Activated naive CD4-positive, alpha-beta T cell treated with anti-CD3 and anti-CD28 coated beads, Interleukin-2, amount 50 U/mL, for 72 hours (primary cell): ENCODE data around the gene PRSS57. TPM values are rescaled to one million over a fixed set of nuclear protein-coding genes. Genes with fewer than 3 reads are reported as not detected.
"Not testable (repeated sequence)": the region's sequence is repeated elsewhere in the genome, so short reads cannot be mapped to it uniquely, and the experiment has no call there.

ENCODE experiments used
- ATAC-seq, 2 donors: fragments of 150-1000 bp; cut with Tn5 transposase; 2 replicates each; pipeline ENCODE4 v1.10.0; 2021; ENCODE audit warnings: mild to moderate bottlenecking in 2 of 2, moderate library complexity in 2 of 2
- DNase-seq, 2 donors: peaks; one replicate each; pipeline ENCODE4 v3.0.0; 2021 to 2022; ENCODE audit warnings: low spot score in 2 of 2
- H3K27ac Mint-ChIP-seq, 2 donors: one replicate each; pipeline ENCODE4 v1.8.0; 2022; ENCODE audit warnings: mild to moderate bottlenecking in 2 of 2, mixed read lengths in 2 of 2
- H3K36me3 Mint-ChIP-seq, 2 donors: one replicate each; pipeline ENCODE4 v1.8.0; 2022; ENCODE audit warnings: mixed read lengths in 2 of 2
- H3K9me3 Mint-ChIP-seq, 2 donors: one replicate each; pipeline ENCODE4 v1.8.0; 2022; ENCODE audit warnings: mixed read lengths in 2 of 2
- total RNA-seq, 2 donors: library from RNA; stranded (reverse); gene quantifications; one replicate each; pipeline ENCODE4 v1.2.3, GENCODE V29; 2022

PRSS57 gene
- not detected for total RNA-seq

GRCh38 chr19:695352-695949 lies at the start of gene PRSS57:
Gene PRSS57 (minus strand): TSS chr19:695452. CDS start chr19:695430, 22 bp downstream.
- no peak for ATAC-seq

DNA sequence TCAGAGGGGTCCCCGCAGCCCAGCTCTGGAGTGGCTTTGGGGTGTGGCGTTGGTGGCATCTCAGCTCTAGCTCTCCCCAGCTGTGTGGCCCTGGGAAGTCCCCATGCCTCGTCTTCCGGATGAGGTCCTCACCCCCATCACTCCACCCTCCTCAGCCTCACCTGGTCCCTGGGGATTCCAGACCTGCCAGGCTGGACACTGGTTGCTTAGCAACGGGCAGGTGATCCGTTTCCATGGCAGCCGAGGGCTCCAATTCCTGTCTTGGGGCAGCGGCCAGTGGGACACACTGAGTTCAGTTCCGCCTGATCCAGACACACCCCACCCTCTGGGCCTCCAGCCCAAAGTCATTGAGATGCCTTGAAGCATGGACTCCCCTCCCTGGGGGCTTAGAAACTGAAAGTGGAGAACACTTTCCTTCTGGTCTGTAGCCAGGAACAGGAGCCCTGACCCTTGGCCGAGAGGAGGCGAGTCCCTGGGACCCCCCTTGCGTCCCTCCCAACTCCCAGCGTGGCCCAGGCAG lies 48.0 kb upstream of the PRSS57 start:
- H3K9me3 Mint-ChIP-seq: no peaks in the 10 kb centered on the region

More at GRCh38 chr19:695352-695949, at the start of gene PRSS57:
- Mint-ChIP-seq H3K9me3 (no peaks in the 10 kb centered on the region), H3K36me3 (no peaks in the 10 kb centered on the region), H3K27ac (no peak within 1 kb of the TSS)
- DNase-seq: no peak

GRCh38 chr19:742540-743075 lies 47.4 kb upstream of the PRSS57 start:
- ATAC-seq (no peak), DNase-seq (no peak)
- Mint-ChIP-seq H3K27ac (no peak overlapping the region), H3K9me3 (no peaks in the 10 kb centered on the region), H3K36me3 (no peaks in the 10 kb centered on the region)

More for the DNA sequence above, 48.0 kb upstream of the PRSS57 start:
- no peak for ATAC-seq
- H3K27ac Mint-ChIP-seq: no peak overlapping the region
- H3K36me3 Mint-ChIP-seq: no peaks in the 10 kb centered on the region
- no peak for DNase-seq

- Mint-ChIP-seq H3K27ac (no peak overlapping the region), H3K9me3 (no peaks in the 10 kb centered on the region), H3K36me3 (no peaks in the 10 kb centered on the region)
- ATAC-seq (peak in 1 of 2 donors; percentile 60), DNase-seq (no peak)
These were observed 46.4 kb upstream of the PRSS57 start for GRCh38 chr19:741506-742131.

DNA sequence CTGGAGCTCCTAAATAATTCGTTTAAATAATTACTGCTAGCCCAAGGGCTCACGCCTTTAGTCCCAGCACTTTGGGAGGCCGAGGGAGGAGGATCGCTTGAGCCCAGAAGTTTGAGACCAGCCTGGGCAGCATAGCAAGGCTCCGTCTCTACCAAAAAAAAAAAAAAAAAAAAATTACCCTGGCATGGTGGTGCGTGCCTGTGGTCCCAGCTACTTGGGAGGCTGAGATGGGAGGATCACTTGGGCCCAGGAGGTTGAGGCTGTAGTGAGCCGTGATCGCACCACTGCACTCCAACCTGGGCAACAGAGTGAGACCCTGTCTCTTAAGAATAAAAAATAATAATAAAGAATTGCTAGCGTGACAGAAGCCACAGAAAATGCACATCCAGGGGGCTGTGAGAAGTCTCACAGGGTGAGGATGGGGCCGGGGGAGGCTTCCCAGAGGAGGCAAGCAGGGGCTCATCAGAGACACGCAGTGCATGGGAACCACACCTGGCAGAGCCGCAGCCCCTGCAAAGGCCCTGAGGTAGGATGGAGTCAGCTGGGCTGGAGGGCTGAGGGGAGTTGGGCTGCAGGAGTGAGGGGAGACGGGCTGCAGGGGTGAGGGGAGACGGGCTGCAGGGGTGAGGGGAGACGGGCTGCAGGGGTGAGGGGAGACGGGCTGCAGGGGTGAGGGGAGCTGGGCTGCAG lies 45.7 kb upstream of the PRSS57 start:
- DNase-seq, ATAC-seq, H3K36me3 Mint-ChIP-seq: not testable (repeated sequence)

GRCh38 chr19:739998-740715 lies 44.9 kb upstream of the PRSS57 start:
- no peak for DNase-seq
- Mint-ChIP-seq H3K36me3 (no peaks in the 10 kb centered on the region), H3K9me3 (no peaks in the 10 kb centered on the region), H3K27ac (no peak overlapping the region)
- no peak for ATAC-seq

More for the DNA sequence above, 45.7 kb upstream of the PRSS57 start:
- H3K9me3 Mint-ChIP-seq, H3K27ac Mint-ChIP-seq: not testable (repeated sequence)

- DNase-seq: no peak
- no peaks in the 10 kb centered on the region for H3K36me3 Mint-ChIP-seq
- no peak overlapping the region for H3K27ac Mint-ChIP-seq
- no peaks in the 10 kb centered on the region for H3K9me3 Mint-ChIP-seq
- no peak for ATAC-seq
These were observed 43.4 kb upstream of the PRSS57 start for GRCh38 chr19:738509-739128.

- Mint-ChIP-seq H3K27ac (no peak overlapping the region), H3K9me3 (no peaks in the 10 kb centered on the region), H3K36me3 (no peaks in the 10 kb centered on the region)
- DNase-seq (peak in 1 of 2 donors; percentile 73), ATAC-seq (peak; percentile 61 to 79)
These were observed 42.4 kb upstream of the PRSS57 start for GRCh38 chr19:737591-738093.

- DNase-seq (no peak), ATAC-seq (no peak)
- no peaks in the 10 kb centered on the region for H3K36me3 Mint-ChIP-seq
- H3K27ac Mint-ChIP-seq: no peak overlapping the region
- no peaks in the 10 kb centered on the region for H3K9me3 Mint-ChIP-seq
These were observed 40.9 kb upstream of the PRSS57 start for GRCh38 chr19:736125-736524.

DNA sequence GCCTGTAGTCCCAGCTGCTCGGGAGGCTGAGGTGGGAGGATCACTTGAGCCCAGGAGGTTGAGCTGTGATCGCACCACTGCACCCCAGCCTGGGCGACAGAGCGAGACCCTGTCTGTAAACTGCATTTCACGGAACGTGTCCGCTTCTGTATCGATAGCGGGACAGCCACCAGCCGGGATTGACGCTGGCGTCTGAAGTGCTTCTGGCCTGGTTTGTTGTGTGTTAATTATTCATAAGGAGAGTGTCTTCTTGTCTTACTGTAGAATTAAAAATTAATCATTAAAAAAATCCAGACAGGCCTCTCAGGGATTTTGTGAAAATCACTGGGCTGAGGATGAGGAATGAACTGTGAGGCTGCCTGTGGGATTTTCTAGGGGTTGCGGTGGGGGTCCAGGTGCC lies 39.5 kb upstream of the PRSS57 start:
- no peak for ATAC-seq
- no peaks in the 10 kb centered on the region for H3K9me3 Mint-ChIP-seq
- DNase-seq: no peak
- H3K36me3 Mint-ChIP-seq: no peaks in the 10 kb centered on the region
- peak overlapping the region in 1 of 2 donors; percentile 42 for H3K27ac Mint-ChIP-seq

DNA sequence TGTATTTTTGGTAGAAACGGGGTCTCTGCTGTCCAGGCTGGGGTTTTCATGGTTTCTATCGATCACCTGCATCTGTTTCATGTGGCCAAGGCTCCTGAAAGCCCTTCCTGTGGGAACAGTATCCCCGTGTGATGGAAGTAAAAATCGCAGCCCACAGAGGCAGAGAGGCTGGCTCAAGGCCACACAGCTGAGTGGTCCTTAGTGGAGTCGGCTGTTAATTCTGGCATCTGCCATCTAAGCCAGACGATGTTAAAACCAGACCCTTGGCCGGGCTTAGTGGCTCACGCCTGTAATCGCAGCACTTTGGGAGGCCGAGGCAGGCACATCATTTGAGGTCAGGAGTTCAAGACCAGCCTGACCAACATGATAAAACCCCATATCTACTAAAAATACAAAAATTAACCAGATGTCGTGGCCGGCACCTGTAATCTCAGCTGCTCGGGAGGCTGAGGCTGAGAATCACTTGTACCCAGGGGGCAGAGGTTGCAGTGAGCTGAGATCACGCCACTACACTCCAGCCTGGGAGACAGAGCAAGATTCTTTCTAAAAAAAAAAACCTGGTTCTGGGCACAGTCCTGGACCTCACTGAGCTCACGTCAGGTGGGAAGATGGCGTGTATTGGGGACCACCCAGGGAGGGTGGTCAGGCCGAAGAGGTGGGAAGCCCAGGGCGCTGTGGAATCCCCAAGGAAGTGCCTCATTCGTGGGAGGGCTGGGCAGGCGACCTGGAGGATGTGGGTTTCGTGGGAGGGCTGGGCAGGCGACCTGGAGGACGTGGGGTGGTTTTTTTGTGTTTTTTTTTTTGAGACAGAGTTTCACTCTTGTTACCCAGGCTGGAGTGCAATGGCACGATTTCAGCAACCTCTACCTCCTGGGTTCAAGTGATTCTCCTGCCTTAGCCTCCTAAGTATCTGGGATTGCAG lies 37.2 kb upstream of the PRSS57 start:
- Mint-ChIP-seq H3K9me3 (no peaks in the 10 kb centered on the region), H3K27ac (peak overlapping the region in 1 of 2 donors; percentile 82), H3K36me3 (no peaks in the 10 kb centered on the region)
- ATAC-seq (no peak), DNase-seq (no peak)

DNA sequence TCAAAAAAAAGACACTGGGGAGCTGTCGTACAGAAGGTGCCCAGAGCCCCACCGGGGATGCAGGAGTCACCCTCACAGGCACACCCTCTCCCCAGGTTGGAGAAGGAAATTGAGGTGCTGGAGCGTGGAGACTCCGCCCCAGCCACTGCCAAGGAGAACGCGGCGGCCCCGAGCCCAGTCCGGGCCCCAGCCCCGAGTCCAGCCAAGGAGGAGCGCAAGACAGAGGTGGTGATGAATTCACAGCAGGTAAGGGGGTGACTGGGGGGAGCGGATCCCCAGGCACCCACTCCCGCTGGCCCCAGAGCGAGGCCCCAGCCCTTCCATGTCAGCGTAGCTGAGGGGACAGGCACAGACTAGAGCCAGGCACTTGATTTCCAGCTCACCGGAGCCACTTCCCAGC lies 35.7 kb upstream of the PRSS57 start:
- ATAC-seq: no peak

GRCh38 chr19:729965-730668 lies 34.9 kb upstream of the PRSS57 start:
- DNase-seq (no peak), ATAC-seq (no peak)
- peak overlapping the region in 1 of 2 donors; percentile 44 for H3K27ac Mint-ChIP-seq
- H3K36me3 Mint-ChIP-seq: no peaks in the 10 kb centered on the region
- H3K9me3 Mint-ChIP-seq: no peaks in the 10 kb centered on the region

More for the DNA sequence above, 35.7 kb upstream of the PRSS57 start:
- no peaks in the 10 kb centered on the region for H3K9me3 Mint-ChIP-seq
- no peak overlapping the region for H3K27ac Mint-ChIP-seq
- DNase-seq: no peak
- no peaks in the 10 kb centered on the region for H3K36me3 Mint-ChIP-seq

DNA sequence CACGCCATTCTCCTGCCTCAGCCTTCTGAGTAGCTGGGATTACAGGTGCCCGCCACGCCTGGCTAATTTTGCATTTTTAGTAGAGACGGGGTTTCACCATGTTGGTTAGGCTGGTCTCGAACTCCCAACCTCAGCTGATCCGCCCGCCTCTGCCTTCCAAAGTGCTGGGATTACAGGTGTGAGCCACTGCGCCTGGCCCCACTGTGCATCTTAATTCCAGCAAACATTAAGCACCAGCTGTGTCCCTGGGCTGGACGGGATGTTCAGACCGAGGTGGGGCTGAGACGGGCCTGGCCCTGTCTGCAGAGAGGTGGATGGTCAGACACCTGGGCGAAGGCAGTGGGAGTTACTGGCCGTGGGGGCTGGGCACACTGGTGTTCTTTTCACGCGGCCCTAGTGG lies 34.3 kb upstream of the PRSS57 start:
- not testable (repeated sequence) for H3K9me3 Mint-ChIP-seq, H3K27ac Mint-ChIP-seq, DNase-seq, ATAC-seq, H3K36me3 Mint-ChIP-seq

GRCh38 chr19:728011-728410 lies 32.8 kb upstream of the PRSS57 start:
- Mint-ChIP-seq H3K36me3 (no peaks in the 10 kb centered on the region), H3K9me3 (no peaks in the 10 kb centered on the region), H3K27ac (no peak overlapping the region)
- DNase-seq (no peak), ATAC-seq (no peak)
